ENCODE measurements around the gene PDZRN3.

Gene PDZRN3

DNA sequence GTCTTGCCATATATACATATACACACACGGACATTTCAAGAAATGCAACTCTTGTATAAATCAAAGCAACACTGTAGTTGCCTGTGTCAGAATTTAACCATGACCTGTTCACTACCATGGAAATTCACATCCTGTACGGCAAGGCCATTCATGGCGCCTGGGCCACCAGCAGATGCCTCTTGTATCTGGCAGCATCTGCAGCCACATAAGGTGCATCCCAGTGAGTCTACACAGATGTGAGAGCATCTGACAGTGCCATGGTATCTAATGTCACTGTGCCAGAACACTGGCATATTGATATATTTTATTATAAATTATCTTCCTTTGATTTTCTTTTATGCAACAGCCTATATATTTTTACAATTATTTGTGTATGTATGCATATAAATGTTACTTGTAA is 25.1 kb downstream of the PDZRN3 start:
- no peak for DNase-seq (ENCODE audit: low read depth)
- no peak overlapping the region for H3K4me3 ChIP-seq (ENCODE audit: low read depth, low read length)
- TF ChIP-seq, protein P1, sequence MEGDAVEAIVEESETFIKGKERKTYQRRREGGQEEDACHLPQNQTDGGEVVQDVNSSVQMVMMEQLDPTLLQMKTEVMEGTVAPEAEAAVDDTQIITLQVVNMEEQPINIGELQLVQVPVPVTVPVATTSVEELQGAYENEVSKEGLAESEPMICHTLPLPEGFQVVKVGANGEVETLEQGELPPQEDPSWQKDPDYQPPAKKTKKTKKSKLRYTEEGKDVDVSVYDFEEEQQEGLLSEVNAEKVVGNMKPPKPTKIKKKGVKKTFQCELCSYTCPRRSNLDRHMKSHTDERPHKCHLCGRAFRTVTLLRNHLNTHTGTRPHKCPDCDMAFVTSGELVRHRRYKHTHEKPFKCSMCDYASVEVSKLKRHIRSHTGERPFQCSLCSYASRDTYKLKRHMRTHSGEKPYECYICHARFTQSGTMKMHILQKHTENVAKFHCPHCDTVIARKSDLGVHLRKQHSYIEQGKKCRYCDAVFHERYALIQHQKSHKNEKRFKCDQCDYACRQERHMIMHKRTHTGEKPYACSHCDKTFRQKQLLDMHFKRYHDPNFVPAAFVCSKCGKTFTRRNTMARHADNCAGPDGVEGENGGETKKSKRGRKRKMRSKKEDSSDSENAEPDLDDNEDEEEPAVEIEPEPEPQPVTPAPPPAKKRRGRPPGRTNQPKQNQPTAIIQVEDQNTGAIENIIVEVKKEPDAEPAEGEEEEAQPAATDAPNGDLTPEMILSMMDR (IDR thresholded peaks at IDR 0.05; ENCODE audit: insufficient read depth, low read depth, low read length, missing control alignments): no peak

DNA sequence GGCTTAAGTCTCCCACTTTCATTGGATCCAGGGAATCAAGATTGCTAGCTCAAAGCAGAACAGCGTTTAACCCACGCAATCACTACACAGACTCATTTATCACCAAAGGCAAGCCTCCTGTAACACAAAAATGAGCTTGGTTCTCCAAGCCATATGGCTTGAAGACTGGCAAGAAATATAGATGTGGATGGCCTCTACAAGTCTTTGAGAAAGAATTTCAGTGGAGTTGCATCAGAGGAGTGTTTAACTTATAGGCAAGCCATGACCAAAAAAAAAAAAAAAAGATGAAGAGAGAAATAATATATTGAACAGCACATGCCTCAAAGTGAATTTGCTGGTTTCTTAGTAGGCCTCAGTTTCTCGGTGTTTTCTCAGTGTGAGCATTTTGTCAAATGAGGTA is 27.3 kb downstream of the PDZRN3 start:
- TF ChIP-seq, protein P1 (IDR thresholded peaks at IDR 0.05; ENCODE audit: insufficient read depth, low read depth, low read length, missing control alignments): no peak
- no peak overlapping the region for H3K4me3 ChIP-seq (ENCODE audit: low read depth, low read length)
- no peak for DNase-seq (ENCODE audit: low read depth)

DNA sequence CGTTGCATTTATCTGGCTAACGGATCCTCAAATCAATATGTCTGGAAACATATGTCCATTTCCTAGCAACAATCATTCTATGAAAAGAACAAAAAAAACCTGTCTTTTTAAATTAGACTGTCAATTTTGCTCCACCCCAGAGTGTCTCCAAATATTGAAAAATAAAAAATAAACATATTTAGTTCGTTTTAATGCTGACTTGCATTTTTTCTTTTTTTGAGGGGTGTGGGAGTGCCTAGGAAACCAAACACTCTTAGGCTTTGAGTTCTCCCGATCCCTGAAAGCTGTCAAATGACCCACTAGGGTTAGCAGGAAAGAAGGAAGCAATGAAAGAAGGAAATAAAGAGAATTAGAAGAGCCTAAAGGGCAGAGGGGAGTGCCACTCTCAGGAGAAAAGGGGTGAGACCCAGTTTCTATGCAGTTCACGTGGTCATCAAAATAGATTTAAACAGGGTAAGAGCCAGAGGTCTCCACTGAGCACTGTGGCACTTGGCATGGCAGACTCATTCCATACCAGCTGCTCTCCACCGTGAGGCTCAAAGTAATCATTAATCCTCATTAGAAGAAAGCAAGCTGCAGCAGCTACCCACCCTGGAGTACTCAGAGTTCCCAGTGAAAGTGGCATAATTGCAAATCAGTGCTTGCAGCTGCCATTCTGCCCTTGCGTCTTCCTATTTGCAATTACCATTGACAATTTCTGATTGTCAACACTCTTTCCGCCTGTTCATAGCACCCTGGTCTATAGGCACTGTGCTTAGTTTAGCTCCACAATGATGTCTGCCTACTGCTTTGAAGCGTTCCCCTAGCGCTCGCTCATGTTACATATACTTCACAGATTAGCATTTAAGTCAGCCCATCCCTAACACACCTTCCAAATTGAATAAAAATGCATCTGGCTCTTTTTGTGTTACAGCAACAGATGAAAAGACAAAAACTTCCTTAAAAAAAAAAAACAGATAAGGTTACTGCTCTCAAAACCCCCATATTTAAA is 32.3 kb downstream of the PDZRN3 start:
- TF ChIP-seq, protein P1 (IDR thresholded peaks at IDR 0.05; ENCODE audit: insufficient read depth, low read depth, low read length, missing control alignments): no peak
- H3K4me3 ChIP-seq (ENCODE audit: low read depth, low read length): no peak overlapping the region
- DNase-seq (ENCODE audit: low read depth): no peak

DNA sequence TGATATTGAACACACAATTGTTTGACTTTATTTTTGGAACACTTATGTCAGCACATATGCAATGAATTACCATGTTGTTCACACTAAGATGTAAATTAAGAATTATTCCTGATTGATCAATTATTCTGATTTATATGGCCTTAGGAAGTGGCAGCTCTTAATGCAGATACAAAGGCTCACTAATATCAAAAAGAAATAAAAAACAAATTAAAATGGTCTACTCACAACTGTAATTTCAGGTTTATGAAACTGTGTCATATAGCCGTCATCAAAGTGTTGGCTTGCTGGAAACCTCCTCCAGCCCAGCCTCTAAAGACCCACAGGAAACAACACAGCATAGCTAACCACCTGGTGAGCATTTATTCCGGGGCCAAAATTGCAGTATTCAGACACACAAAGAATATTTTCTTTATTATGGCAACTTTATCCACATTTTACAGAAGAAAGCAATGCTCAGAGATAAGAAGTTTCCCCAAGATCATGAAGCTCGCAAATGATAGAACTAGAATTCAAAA is 33.4 kb downstream of the PDZRN3 start:
- TF ChIP-seq, protein P1 (IDR thresholded peaks at IDR 0.05; ENCODE audit: insufficient read depth, low read depth, low read length, missing control alignments): no peak
- DNase-seq (ENCODE audit: low read depth): no peak
- no peak overlapping the region for H3K4me3 ChIP-seq (ENCODE audit: low read depth, low read length)

DNA sequence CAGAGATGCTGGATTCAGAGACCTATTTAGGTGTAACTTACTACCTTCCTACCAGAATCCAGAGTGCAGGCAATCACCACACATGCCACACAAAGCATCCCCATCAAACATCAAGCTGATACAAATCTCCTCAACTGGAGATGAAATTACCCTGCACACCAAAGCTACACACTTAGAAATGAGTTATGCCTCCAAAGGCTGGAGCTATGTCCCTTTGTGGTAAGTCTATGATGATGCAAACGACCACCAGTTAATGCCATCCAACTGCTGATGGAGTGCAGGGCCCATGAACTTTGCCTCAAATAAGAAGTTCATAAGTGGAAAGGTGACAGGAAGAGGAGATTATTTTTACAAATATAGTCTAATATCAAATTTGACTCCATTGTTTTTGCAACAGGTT is 38.1 kb downstream of the PDZRN3 start:
- DNase-seq (ENCODE audit: low read depth): no peak
- TF ChIP-seq, protein P1 (IDR thresholded peaks at IDR 0.05; ENCODE audit: insufficient read depth, low read depth, low read length, missing control alignments): no peak
- H3K4me3 ChIP-seq (ENCODE audit: low read depth, low read length): no peak overlapping the region

DNA sequence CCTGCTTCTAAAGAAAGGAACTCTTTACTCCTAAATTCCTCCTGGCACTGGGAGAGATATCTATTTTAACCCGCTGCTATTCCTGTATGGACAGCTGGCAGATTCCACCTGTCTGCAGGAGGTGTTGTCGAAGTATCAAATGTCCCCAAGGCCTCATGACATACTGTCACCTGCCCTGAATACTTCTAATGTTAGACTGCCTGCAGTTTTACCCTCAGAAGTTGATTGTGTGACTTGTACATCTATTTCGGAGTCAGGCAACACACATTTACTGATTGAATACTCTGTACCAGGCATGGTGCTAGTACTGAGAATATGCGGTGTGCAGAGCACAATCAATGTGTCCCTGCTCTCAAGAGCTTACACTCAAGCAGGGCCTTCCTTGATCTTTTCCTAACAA is 38.6 kb downstream of the PDZRN3 start:
- H3K4me3 ChIP-seq (ENCODE audit: low read depth, low read length): no peak overlapping the region
- no peak for DNase-seq (ENCODE audit: low read depth)
- TF ChIP-seq, protein P1 (IDR thresholded peaks at IDR 0.05; ENCODE audit: insufficient read depth, low read depth, low read length, missing control alignments): no peak

Measured in GM12865 (cell line).